Measurements from ENCODE around the gene LTBP3.
"Not testable (repeated sequence)": the region's sequence is repeated elsewhere in the genome, so short reads cannot be mapped to it uniquely, and the experiment has no call there.

The LTBP3 gene

DNA sequence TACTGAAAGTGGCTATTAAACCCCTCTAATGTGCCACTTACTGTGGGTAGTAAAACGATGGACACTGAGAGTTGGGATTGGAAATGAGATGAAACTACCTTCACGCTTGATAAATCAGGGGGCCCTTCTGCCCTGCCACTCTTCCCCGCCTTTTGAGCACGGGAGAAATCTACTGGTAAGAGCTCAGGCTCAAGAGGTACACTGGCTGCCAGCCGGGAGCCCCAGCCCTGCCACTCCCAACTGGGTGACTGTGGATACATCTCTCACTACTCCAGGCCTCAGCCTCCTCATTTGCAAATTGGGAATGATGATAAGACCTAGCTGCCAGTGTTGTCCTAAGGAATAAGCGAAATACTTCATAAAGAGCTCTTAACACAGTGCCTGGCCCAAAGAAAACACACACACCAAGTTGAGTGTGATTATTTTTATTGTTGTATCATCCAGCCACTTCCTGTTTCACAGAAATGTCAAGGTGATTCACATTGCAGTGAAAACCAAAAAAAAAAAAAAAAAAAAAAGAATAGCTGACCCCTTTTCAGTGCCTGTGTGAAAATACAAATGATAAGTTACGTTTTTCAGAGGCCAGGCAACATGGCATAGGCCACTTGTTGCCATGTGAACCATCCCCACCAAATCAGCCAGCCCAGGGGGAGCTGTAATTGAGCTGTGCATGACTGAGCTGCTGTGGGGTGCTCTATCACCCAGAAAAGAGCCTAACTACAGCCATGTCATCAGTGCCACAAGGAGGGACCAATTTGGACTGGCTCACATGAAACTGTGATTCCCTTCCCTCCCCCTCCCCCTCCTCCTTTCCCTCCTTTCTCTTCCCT, 7.7 kb upstream of the LTBP3 start:
- H3K27ac ChIP-seq, result no peak overlapping the region

DNA sequence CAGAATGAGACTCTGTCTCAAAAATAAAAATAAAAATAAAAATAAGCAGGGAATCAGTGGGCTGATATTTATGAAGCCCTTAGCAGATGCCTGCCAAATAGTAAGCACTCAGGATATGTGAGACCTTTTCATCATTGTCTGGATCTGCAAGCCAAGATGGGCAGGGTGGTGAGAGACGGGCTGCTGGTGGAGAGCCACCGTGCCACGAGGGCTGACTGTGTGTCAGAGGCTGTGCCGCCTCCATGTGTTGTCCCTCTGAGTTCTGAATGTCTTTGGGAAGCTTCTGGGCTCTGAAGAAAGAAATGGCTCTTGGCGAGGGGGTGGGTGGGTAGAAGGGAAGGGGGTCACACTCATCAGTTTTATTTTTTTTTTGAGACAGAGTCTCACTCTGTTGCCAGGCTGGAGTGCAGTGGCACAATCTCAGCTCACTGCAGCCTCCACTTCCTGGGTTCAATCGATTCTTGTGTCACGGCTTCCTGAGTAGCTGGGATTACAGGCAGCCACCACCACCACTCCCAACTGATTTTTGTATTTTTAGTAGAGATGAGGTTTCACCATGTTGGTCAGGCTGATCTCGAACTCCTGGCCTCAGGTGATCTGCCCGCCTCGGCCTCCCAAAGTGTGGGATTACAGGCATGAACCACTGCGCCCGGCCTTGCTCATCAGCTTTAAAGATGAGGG, 6.9 kb upstream of the LTBP3 start:
- not testable (repeated sequence) for H3K27ac ChIP-seq

More for the DNA sequence above, 7.7 kb upstream of the LTBP3 start:
- TF ChIP-seq, protein P1, sequence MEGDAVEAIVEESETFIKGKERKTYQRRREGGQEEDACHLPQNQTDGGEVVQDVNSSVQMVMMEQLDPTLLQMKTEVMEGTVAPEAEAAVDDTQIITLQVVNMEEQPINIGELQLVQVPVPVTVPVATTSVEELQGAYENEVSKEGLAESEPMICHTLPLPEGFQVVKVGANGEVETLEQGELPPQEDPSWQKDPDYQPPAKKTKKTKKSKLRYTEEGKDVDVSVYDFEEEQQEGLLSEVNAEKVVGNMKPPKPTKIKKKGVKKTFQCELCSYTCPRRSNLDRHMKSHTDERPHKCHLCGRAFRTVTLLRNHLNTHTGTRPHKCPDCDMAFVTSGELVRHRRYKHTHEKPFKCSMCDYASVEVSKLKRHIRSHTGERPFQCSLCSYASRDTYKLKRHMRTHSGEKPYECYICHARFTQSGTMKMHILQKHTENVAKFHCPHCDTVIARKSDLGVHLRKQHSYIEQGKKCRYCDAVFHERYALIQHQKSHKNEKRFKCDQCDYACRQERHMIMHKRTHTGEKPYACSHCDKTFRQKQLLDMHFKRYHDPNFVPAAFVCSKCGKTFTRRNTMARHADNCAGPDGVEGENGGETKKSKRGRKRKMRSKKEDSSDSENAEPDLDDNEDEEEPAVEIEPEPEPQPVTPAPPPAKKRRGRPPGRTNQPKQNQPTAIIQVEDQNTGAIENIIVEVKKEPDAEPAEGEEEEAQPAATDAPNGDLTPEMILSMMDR (conservative IDR thresholded peaks at IDR 0.05), result no peak
- TF ChIP-seq ZFX (IDR thresholded peaks at IDR 0.05), result no peak

DNA sequence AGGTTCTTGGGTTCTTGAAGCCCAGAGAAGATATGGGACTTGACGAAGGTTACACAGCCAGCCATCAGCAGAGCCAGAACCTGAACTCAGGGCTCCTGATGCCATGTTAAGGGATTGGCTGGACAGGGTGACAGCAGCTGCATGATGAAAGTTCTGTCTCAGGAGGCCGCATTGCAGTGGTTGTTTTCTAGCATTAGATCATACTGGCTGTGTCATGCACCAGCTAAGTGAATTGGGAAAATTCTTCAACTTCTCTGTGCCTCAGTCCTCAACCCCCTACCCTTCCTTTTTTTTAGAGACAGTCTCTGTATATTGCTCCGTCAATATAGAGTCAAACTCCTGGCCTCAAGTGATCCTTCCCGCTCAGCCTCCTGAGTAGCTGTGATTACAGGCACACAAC, 5.4 kb upstream of the LTBP3 start:
- no peak overlapping the region for H3K27ac ChIP-seq
- no peak for TF ChIP-seq ZFX (IDR thresholded peaks at IDR 0.05)
- TF ChIP-seq, protein P1 (conservative IDR thresholded peaks at IDR 0.05), result no peak

DNA sequence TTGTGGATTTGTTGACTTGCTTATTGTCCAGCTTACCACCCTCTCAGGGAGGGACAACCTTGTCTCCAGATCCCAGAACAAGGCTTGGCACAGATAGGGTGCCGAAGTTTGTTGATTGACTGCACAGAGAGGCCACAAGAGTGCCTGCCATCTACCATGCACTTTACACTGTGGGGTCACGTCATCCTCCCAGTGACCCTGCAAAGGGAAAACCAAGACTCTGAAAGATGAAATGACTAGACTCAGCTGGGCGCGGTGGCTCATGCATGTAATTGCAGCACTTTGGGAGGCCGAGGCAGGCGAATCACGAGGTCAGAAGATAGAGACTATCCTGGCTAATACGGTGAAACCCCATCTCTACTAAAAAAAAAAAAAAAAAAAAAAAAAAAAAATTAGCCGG, 4.6 kb upstream of the LTBP3 start:
- TF ChIP-seq, protein P1 (conservative IDR thresholded peaks at IDR 0.05), result no peak
- no peak for TF ChIP-seq ZFX (IDR thresholded peaks at IDR 0.05)
- H3K27ac ChIP-seq, result no peak overlapping the region

DNA sequence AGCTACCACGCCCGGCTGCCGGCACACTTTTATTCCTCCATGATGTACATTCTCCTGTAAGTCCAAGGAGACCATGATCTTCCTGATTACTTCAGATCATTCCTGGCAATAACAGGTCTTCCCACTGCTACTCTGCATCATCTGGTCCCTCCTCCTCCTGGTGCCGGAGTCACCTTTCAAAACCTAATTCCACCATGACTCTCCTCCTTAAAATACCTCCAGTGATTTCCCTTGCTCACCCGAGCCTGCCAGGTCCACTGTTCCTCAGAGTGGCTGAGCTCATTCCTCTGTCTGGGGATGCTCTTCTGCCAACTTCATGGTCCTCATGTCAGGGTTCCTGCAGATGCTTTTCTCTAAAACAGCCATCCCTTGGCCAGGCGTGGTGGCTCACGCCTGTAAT, 3.9 kb upstream of the LTBP3 start:
- TF ChIP-seq, protein P1 (conservative IDR thresholded peaks at IDR 0.05), result no peak
- no peak for TF ChIP-seq ZFX (IDR thresholded peaks at IDR 0.05)
- H3K27ac ChIP-seq, result no peak overlapping the region

DNA sequence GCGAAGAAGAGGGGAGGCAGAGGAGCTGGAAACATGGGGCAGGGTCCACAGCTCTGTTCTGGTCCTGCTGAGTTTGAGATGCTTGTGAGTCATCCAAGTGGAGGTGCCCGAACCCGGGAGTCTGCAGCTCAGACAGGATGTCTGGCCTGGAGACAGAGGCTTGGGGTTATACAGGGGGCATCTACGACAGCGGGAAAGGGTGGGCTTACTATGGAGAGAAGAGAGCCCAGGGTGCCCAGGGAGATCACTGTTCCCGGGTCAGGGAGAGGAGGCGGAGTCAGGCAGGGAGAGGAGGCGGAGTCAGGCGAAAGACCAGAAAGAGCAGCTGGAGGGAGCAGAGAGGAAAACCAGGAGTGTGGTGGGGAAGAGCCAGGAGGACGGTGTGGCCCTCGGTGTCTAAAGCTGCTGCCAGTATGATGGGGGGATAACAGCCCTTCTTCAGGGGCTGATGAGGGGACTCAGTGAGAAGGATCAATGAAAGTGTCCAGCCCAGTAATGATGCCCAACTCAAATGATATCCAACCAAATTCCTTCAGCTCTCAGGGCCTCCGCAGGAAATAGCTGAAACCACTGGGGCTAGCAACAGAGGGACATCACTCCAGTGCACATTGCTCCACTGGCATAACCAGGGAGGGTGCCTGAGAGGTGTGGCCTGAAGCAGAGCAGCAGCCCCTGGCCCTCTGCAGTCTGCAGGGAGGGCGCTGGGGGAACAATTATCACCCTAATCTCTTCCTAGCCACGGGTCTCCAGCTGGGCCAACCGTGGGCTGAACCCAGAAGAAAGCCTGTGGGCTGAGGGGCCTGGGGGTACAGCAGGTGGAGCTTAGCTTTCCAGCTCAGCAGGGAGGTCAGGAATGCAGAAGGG, 2.6 kb upstream of the LTBP3 start:
- peak overlapping the region; percentile 68; the same call in 1 of the 2 replicates for H3K27ac ChIP-seq
- no peak for TF ChIP-seq ZFX (IDR thresholded peaks at IDR 0.05)

DNA sequence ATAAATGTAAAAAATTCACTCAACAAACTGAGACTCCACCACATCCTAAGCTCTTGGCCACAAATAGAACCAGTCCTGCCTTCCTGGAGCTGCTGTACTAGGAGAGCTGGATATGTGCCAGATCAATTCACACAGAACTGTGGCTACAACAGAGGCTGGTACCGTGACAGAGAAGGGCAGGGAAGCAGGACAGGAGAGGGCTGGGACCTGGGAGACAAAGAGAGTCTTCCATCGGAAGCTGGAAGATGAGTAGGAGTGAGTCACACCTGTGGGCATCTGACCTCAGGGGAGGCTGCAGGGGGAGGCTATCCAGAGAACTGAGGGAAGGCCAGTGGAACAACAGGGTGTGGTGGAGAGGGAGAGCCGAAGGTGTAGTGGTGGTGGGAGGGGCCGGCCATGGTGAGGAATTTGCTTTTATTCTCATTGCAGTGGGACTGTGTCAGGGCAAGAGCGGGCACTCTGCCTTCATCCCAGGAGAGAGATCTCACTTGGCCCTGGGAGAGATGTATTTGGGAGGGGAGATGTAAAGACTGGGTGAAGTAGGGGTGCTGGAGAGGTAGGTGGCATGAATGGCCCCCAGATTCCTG, 1.9 kb upstream of the LTBP3 start:
- TF ChIP-seq, protein P1 (conservative IDR thresholded peaks at IDR 0.05), result no peak
- TF ChIP-seq ZFX (IDR thresholded peaks at IDR 0.05), result no peak
- H3K27ac ChIP-seq, result peak overlapping the region; percentile 68

Data from C4-2B (cell line).